GM18499 (cell line): ENCODE data around the gene RGPD5.
"Not testable (repeated sequence)": the region's sequence is repeated elsewhere in the genome, so short reads cannot be mapped to it uniquely, and the experiment has no call there.

Source experiments
- ATAC-seq: cut with Tn5 transposase; IDR thresholded peaks from one replicate; pipeline ENCODE4 v1.9.1; 2021; ENCODE audit warnings: moderate number of reproducible peaks; ENCODE audit not compliant: insufficient read depth, unreplicated experiment

RGPD5 gene

GRCh38 chr2:109794074-109794737 lies at the start of gene RGPD5:
RGPD5 (plus strand) TSS chr2:109794305; CDS start chr2:109794466, 161 bp downstream.
- ATAC-seq: peak; percentile 92

DNA sequence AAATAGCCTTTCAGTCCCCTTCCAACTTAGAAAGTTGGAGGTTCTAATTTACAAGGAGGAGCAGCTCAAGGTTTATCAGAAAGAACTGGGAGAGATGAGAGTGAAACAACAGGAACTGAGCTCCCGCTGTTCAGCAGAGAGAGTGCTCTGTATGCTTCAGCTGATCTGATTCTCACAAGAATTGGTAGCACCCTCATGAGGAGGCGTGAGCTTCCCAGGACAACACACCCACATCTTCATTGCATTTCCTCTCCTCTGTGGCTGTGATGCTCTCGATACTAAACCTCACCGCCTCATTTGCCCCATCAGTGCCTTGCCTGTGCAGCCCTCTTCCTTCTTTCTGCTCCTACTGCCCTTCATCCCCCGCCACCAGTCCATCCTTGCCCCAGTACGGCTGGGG lies 42.5 kb upstream of the RGPD5 start:
- ATAC-seq: not testable (repeated sequence)

GRCh38 chr2:109757163-109757824 lies 36.8 kb upstream of the RGPD5 start:
- ATAC-seq: not testable (repeated sequence)

DNA sequence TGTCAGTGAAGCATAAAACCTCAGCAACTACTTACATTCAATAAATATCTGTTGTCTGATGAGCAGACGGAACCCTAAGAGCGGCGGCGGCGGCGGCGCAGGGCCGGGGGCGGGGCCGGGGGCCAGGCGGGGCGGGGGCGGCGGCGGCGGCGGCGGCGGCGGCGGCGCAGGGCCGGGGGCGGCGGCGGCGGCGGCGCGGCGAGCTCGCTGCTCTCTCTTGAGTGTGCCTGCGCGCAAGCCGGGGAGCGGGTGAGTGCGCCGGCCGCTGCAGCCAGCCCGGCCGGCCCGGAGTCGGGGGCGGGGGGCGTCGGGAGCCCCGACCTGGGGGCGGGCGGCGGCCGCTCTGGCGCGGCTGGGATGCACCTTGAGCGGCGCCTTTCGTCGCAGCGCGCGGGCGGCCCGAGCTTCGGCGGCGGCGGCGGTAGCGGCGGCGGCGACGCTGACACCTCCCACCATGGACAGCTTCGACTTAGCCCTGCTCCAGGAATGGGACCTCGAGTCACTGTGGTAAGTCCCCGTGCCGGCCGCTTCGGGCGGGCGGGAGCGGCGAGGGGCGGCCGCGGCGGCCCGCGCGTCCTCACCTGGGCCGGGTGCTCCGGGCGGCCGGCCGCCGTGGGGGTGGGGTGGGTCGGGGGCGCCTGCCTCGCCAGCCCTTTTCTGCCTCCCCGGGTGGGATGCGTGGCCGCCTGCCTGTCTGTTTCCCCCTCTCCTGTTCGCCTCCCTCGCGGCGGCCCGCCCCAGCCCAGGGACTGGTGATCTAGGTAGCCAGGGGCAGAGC lies 33.7 kb upstream of the RGPD5 start:
- not testable (repeated sequence) for ATAC-seq

- not testable (repeated sequence) for ATAC-seq
Observed at GRCh38 chr2:109761043-109761454, 33.1 kb upstream of the RGPD5 start.

DNA sequence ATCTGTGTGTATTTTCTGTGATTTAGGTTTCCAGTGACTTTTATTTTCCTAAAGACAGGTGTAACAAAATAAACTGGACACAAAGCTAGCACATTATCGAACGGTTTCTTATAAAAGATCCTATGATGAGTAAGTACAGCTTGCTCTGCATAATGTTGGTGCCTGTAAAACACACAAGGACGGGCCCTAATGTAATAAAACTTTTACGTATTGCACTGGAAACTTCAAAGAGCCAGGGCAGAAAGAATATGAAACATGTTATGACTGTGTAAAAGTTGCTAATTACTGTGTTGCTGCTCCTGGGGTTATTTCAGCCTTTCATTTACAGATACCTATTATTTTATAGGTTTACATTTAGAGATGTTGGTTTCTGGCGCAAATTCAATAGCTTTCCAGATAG lies 32.1 kb upstream of the RGPD5 start:
- ATAC-seq: not testable (repeated sequence)

- ATAC-seq: not testable (repeated sequence)
Observed at GRCh38 chr2:109766074-109766473, 28.0 kb upstream of the RGPD5 start.

DNA sequence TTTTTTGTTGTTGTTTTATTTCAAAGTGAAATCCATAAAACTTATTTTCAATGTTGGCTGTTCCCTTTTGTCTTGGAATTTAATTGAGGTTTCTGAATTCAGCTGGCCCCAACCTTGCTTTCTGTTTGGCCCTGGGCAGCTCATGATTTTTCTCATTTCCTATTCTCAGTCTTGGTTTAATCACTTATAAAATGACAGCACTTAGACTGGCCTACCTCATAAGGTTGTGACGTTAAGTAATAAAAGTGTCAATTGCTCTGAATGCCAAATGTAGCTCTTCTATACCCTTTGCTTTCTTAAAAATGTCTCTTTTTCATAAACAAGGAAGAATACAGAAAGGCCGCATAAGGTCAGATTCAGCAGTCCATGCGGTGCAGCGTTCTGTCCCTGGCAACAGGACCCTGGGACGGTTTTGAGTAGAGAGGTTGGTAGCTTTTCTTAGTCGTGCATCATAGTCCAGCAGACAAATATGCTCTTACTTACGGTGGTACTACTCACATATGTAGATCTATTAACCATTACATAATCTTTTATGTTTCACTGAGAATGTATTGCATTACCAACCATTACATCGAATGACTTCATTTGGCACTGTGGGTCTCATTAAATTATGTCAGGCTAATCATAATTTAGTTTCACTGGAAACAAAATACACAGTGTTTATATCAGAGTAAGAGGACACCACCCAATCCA lies 27.1 kb upstream of the RGPD5 start:
- not testable (repeated sequence) for ATAC-seq

- ATAC-seq: not testable (repeated sequence)
Observed at GRCh38 chr2:109768934-109769333, 25.2 kb upstream of the RGPD5 start.

DNA sequence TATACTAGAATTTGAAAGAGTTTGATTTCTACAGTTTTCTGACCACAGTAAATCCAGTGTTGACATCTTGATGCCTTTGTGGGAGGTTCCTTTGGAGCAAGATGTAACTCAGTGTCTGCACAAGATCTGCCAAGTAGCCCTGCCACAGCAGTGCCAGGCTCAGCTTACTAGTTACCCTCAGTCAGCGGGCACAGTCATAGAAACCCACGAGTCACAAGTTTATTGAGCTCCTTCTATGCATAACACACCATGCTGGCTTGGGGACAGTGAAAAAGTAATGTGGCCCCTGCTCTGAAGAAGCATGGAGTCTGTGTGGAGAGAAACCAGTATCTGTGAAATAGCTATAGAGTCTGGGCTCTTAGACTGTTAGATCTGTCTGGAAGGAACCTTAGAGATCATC lies 15.0 kb upstream of the RGPD5 start:
- ATAC-seq: not testable (repeated sequence)

DNA sequence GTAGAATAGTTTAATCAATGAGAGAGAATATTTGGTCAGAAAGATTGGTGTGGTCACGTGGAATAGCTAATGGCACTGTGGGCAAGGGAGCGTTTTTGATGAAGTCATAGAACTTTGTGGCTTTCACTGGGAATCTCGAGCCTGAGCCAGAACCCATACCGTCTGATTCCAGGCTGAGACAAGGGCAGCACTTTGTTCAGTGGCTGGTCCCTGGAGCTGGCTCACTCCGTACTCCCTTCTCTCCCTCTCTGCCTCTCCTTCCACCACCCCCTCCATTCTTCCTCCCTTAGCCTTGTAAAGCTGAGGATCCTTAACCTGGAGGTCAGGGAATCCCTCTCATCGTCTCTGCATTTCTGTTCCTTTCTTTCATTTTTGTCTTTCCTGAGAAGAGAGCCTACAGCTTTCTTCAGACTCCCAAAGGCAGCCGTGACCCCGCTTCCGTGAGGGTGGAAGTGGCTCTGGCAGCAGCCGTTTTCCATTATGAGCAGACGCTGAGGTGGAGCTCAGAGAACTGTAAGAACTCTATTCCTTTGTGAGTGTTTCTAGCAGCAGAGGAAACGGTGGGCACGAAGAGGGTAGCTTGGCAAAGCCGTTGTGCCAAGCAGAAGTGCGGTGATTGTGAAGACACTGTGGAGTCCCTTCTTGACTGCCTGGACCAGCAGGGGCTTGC lies 12.8 kb upstream of the RGPD5 start:
- ATAC-seq: not testable (repeated sequence)

GRCh38 chr2:109782446-109782993 lies 11.6 kb upstream of the RGPD5 start:
- not testable (repeated sequence) for ATAC-seq

- ATAC-seq: not testable (repeated sequence)
Observed at GRCh38 chr2:109791530-109792279, 2.4 kb upstream of the RGPD5 start.

GRCh38 chr2:109792659-109793058 lies 1.4 kb upstream of the RGPD5 start:
- ATAC-seq: peak; percentile 46

DNA sequence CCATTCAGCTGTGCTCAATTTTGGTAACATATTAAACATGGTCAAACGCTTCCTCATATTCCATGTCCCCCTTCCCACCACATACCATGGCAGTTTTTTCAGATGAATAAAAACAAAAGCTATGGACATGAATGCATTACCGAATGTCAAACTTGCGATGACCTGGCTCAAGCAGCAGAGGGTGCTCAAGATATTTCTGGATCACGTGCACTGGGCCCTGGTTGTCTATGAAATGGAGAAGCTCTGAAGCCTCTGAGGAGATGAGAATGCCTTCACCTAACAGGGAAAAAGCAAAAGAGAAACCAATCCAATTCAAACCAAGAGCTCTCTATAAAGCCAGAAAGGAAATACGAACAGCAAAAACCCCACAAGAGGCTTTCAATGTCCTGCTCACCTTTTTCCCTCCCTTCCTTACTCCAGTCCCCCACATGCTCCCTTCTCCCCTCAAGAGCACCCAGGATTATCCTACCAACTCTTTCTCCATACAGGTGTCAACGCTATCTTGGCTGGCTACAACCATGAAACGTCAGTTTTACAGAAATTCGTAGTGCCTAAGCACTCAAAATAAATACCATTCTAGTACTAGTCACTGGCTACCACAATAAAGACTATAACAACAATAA lies 77.1 kb downstream of the RGPD5 start:
- ATAC-seq: peak; percentile 90

GRCh38 chr2:109876625-109877024 lies 82.5 kb downstream of the RGPD5 start:
- not testable (repeated sequence) for ATAC-seq

DNA sequence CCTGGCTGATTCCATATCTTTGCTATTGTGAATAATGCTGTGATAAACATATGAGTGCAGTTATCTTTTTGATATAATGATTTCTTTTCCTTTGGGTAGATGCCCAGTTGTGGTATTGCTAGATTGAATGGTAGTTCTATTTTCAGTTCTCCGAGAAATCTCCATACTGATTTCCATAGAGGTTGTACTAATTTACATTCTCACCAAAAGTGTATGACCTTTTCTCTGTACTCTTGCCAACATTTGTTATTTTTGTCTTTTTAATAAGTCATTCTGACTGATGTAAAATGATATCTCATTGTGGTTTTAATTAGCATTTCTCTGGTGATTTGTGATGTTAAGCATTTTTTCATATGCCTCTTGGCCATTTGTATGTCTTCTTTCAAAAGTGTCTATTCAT lies 88.0 kb downstream of the RGPD5 start:
- ATAC-seq: not testable (repeated sequence)

DNA sequence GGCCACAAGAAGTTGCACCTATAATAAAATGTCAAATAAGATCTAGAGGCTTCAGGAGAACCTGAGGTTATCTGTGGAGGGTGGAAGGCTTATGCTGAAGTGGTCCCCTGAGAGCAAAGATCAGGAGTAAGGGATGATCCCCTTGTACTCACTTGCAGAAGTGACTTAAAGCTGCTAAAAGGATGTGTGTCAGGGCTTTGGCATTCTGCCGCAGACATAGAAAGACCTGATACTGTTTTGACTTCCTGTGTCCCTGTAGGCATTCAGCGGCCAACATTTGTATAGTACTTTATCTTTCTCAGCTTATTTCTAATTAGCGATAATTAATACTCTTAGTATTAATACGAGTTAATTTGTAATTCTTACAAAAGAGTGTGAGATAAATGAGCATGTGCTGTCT lies 94.3 kb downstream of the RGPD5 start:
- ATAC-seq: not testable (repeated sequence)
